ENCODE results near the gene KRTAP12-3.

DNA sequence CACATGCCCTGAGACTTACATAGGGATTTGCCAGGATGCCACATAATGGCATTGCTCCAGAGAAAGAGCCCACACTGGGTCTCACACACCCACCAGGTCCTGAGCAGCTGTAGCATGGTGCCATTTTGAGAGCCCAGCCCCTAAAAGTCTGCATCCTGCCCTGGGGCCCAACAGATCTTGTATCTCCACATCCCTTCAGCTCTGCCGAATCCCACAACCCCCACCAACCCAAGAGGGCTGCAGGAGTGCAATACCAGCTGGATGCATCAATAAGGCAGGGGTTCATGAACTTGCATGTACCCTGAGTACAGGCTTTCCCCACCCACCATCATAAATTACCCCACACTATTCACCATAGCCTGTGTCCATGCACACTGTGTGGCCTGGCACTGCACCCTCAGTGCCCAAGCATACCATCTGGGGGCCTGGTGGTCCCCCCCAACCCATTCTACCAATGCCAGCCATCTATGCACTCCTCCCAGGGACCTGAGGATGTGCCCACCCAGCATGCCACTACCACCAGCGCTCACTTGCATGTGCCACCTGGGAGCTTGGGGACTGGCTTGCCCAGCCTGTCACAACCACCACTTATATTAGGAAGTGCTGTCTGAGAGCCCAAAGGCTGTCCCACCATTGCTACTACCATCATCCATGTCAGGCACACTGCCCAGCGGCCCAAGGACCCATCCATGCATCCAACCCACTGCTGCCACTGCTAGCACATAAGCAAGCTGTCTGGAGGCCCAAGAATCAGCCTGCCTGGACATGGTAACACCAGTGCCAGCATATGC is 13.1 kb downstream of the KRTAP12-3 start:
- TF ChIP-seq EZH2 (IDR thresholded peaks at IDR 0.05) = no peak
- TF ChIP-seq, protein P1, sequence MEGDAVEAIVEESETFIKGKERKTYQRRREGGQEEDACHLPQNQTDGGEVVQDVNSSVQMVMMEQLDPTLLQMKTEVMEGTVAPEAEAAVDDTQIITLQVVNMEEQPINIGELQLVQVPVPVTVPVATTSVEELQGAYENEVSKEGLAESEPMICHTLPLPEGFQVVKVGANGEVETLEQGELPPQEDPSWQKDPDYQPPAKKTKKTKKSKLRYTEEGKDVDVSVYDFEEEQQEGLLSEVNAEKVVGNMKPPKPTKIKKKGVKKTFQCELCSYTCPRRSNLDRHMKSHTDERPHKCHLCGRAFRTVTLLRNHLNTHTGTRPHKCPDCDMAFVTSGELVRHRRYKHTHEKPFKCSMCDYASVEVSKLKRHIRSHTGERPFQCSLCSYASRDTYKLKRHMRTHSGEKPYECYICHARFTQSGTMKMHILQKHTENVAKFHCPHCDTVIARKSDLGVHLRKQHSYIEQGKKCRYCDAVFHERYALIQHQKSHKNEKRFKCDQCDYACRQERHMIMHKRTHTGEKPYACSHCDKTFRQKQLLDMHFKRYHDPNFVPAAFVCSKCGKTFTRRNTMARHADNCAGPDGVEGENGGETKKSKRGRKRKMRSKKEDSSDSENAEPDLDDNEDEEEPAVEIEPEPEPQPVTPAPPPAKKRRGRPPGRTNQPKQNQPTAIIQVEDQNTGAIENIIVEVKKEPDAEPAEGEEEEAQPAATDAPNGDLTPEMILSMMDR (IDR thresholded peaks at IDR 0.05) = no peak
